Measurements from ENCODE around the gene CNIH3.

CNIH3 gene

GRCh38 chr1:224718470-224719053 is 102.4 kb downstream of the CNIH3 start:
- no peaks in the 10 kb centered on the region for H3K4me1 ChIP-seq (ENCODE audit: insufficient read depth, low read length, severe bottlenecking)
- TF ChIP-seq EZH2 (IDR thresholded peaks at IDR 0.05; ENCODE audit: borderline replicate concordance, low read length) (no peak), CTCF (IDR thresholded peaks at IDR 0.05; ENCODE audit: low read length) (no peak)
- no peak overlapping the region for H2AFZ ChIP-seq (ENCODE audit: low read length)
- H3K79me2 ChIP-seq (ENCODE audit: insufficient read depth, low read length) = no peaks in the 10 kb centered on the region
- no peaks in the 10 kb centered on the region for H3K27me3 ChIP-seq (ENCODE audit: insufficient read depth, low read length)
- H3K9ac ChIP-seq (ENCODE audit: low read length) = no peak overlapping the region
- no peaks in the 10 kb centered on the region for H3K36me3 ChIP-seq (ENCODE audit: insufficient read depth, low read length)
- no peak overlapping the region for H3K4me2 ChIP-seq (ENCODE audit: low read length)
- H3K4me3 ChIP-seq (ENCODE audit: low read depth, low read length, poor library complexity, severe bottlenecking) = no peak overlapping the region
- H3K27ac ChIP-seq (ENCODE audit: low read depth, low read length, poor library complexity, severe bottlenecking) = no peak overlapping the region
- no peaks in the 10 kb centered on the region for H3K9me2 ChIP-seq (ENCODE audit: low read depth, low read length)
- H3F3A ChIP-seq (ENCODE audit: insufficient read depth, low read length) = no peaks in the 10 kb centered on the region
- no peaks in the 10 kb centered on the region for H4K20me1 ChIP-seq (ENCODE audit: insufficient read depth, low read length)
- no peaks in the 10 kb centered on the region for H3K9me3 ChIP-seq (ENCODE audit: low read length)

- TF ChIP-seq EZH2 (IDR thresholded peaks at IDR 0.05; ENCODE audit: borderline replicate concordance, low read length) (no peak), CTCF (IDR thresholded peaks at IDR 0.05; ENCODE audit: low read length) (no peak)
- Histone ChIP-seq H3K9me2 (ENCODE audit: low read depth, low read length) (no peaks in the 10 kb centered on the region), H3K9me3 (ENCODE audit: low read length) (no peaks in the 10 kb centered on the region), H3K4me3 (ENCODE audit: low read depth, low read length, poor library complexity, severe bottlenecking) (no peak overlapping the region), H2AFZ (ENCODE audit: low read length) (no peak overlapping the region), H3K27ac (ENCODE audit: low read depth, low read length, poor library complexity, severe bottlenecking) (no peak overlapping the region), H3F3A (ENCODE audit: insufficient read depth, low read length) (no peaks in the 10 kb centered on the region), H4K20me1 (ENCODE audit: insufficient read depth, low read length) (no peaks in the 10 kb centered on the region), H3K27me3 (ENCODE audit: insufficient read depth, low read length) (no peaks in the 10 kb centered on the region), H3K36me3 (ENCODE audit: insufficient read depth, low read length) (no peaks in the 10 kb centered on the region), H3K4me1 (ENCODE audit: insufficient read depth, low read length, severe bottlenecking) (no peaks in the 10 kb centered on the region), H3K4me2 (ENCODE audit: low read length) (no peak overlapping the region), H3K9ac (ENCODE audit: low read length) (no peak overlapping the region), H3K79me2 (ENCODE audit: insufficient read depth, low read length) (no peaks in the 10 kb centered on the region)
Measured at GRCh38 chr1:224719716-224720115, 103.6 kb downstream of the CNIH3 start.

GRCh38 chr1:224720216-224720615 is 104.1 kb downstream of the CNIH3 start:
- H3K79me2 ChIP-seq (ENCODE audit: insufficient read depth, low read length) = no peaks in the 10 kb centered on the region
- no peak overlapping the region for H3K27ac ChIP-seq (ENCODE audit: low read depth, low read length, poor library complexity, severe bottlenecking)
- no peak overlapping the region for H3K4me2 ChIP-seq (ENCODE audit: low read length)
- H3F3A ChIP-seq (ENCODE audit: insufficient read depth, low read length) = no peaks in the 10 kb centered on the region
- H4K20me1 ChIP-seq (ENCODE audit: insufficient read depth, low read length) = no peaks in the 10 kb centered on the region
- H3K9ac ChIP-seq (ENCODE audit: low read length) = no peak overlapping the region
- H3K4me1 ChIP-seq (ENCODE audit: insufficient read depth, low read length, severe bottlenecking) = no peaks in the 10 kb centered on the region
- H3K4me3 ChIP-seq (ENCODE audit: low read depth, low read length, poor library complexity, severe bottlenecking) = no peak overlapping the region
- no peaks in the 10 kb centered on the region for H3K9me3 ChIP-seq (ENCODE audit: low read length)
- H3K27me3 ChIP-seq (ENCODE audit: insufficient read depth, low read length) = no peaks in the 10 kb centered on the region
- no peaks in the 10 kb centered on the region for H3K36me3 ChIP-seq (ENCODE audit: insufficient read depth, low read length)
- TF ChIP-seq CTCF (IDR thresholded peaks at IDR 0.05; ENCODE audit: low read length) = no peak
- no peak overlapping the region for H2AFZ ChIP-seq (ENCODE audit: low read length)
- H3K9me2 ChIP-seq (ENCODE audit: low read depth, low read length) = no peaks in the 10 kb centered on the region

Data from OCI-LY1 (cell line).